Nucleus accumbens (tissue), 56 donors: ENCODE results near the gene PUS1.

Experiments
- DNase-seq, 56 donors: peaks; one replicate each; lab custom pipeline; 2025; lab: John Stamatoyannopoulos, UW

PUS1 gene

GRCh38 chr12:131986910-131987309 lies 57.8 kb downstream of the PUS1 start:
- DNase-seq = no peak

DNA sequence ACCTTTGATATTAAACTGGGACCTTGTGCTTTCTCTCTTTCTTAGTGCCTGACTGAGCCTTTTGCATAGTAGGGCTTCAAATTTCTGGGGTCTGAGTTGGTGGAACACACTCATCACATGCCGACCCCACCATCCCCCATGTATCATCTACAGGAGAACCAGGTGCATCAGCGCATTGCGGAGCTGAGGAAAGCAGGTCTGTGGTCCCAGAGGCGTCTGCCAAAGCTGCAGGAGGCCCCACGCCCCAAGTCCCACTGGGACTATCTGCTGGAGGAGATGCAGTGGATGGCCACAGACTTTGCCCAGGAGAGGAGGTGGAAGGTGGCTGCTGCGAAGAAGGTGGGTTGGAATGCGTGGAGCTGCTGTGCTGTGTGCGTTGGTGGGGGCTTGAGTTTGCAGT lies 58.5 kb downstream of the PUS1 start:
- no peak for DNase-seq

DNA sequence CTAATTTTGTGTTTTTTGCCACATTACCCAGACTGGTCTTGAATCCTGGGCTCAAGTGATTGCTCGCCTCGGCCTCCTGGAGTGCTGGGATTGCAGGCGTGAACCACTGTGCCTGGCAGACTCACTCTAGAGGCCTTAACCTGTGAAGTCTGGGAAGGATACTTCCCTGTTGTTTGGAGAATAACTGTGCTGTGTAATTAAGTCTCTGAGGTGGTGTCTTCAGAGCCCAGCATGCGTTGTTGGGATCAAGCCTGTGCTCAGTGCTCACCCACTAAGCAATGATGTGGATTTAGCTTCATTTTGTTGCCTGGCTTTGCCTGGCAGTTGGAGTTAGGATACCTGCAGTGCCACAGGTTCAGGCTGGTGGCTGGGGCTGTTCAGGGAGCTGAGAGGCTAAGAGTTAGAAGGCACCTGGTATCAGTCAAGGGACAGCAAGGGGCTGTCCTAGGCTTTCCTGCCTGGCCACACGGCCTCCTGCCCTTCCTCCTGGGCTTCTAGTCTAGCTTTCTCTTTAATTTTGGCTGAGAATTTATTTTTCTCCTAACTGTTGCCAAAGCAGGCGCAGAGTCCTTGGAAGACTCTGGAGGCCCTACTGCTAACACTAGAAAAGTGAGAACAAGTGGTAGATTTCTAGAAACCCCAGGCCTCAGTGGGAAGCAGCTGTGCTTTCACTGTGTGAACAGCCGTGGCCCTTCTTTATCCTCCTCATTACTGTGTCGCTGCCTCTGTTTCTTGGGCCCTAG lies 59.1 kb downstream of the PUS1 start:
- peak in 1 of 56 donors; percentile 18 for DNase-seq

- no peak for DNase-seq
These were observed 59.9 kb downstream of the PUS1 start for GRCh38 chr12:131989021-131989420.

DNA sequence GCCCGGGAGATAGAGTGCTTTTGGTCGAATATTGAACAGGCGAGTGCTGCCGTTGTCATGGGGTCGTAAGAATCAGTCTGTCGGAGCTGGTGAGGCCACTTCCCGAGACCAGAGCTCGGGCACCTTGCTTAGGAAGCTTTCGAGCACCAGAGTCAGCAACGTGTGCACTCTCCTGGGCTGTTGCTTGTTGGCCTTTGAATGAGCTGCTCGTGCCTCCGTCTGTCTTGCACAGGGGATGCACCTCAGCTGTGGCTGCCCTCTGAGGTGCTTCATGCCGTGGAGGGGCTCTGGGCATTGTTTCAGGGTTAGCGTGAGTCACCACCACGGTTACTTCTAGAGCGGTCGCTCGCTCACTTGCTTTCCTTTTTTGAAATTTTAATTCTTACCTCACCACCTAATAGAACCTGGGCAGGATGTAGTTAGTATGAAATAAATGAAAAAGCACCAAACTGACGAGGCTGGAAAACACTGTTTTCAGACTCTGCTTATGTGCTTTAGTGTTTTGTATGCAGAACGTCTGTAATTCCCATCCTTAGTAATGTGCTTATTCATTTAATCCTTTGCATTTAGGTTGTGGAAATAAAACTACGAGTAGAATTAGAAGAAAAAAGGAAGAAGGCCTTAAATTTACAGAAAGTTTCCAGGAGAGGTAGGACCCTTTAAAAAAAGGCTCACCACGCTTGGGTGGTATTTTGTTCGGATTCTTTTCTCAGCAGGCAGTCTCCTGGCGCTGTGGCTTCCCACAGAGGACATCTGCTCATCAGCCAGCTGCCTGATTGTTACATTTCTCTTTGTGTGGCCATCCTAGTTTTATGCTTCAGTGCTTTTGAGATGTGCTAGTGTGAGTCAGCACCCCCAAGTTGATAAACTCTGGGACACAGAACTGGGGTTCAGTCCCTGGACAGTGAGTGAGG lies 61.2 kb downstream of the PUS1 start:
- DNase-seq = no peak

- DNase-seq = no peak
These were observed 61.9 kb downstream of the PUS1 start for GRCh38 chr12:131990980-131991305.

- peak in 10 of 56 donors; percentile 19 to 68 (median 28) for DNase-seq
These were observed 62.8 kb downstream of the PUS1 start for GRCh38 chr12:131991816-131992430.

DNA sequence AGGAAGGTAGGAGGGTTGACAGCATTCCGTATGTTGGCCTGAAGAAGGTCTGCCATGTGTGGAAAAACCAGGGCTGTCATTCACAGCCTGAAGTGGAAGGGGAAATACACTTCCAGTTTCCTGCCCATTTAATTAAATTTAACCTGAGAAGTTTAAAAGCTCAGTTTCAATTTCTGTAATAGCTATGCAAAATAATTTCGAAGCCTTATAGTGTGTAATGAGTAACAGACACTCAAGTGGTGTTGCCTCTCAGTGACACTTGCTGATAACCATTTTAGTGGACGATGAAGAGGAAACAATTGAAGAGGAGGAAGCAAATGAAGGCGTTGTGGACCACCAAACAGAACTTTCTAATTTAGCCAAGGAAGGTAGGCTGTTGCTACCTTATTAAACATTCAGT lies 65.5 kb downstream of the PUS1 start:
- no peak for DNase-seq
